B cell (primary cell): ENCODE data around the gene IQCH. TPM values are rescaled to one million over a fixed set of nuclear protein-coding genes. Genes with fewer than 3 reads are reported as not detected.

Experiments used
- ATAC-seq: fragments of 200-7000 bp; cut with Tn5 transposase; one replicate; pipeline ENCODE4 v1.10.0; 2021; ENCODE audit warnings: low read depth, mild to moderate bottlenecking, moderate number of reproducible peaks, moderate library complexity
- CTCF ChIA-PET: fragments of 350-600 bp; sonication (Branson Sonifier 250); formaldehyde crosslinking; loops from one replicate; lab custom pipeline; 2021; ENCODE audit warnings: antibody characterized with exemption, inconsistent platforms; lab: Charles Lee
- POLR2A ChIA-PET: fragments of 350-600 bp; sonication (Branson Sonifier 250); formaldehyde crosslinking; loops from one replicate; lab custom pipeline; 2021; ENCODE audit warnings: antibody characterized with exemption; lab: Charles Lee
- DNase-seq: peaks from one replicate; pipeline ENCODE4 v3.0.0; 2013
- H2AFZ ChIP-seq: 2 replicates; pipeline ENCODE4 v1.6.1; 2012; ENCODE audit warnings: mild to moderate bottlenecking, low read depth, low read length; ENCODE audit not compliant: insufficient read depth, poor library complexity, severe bottlenecking
- H3K27ac ChIP-seq, 2 donors: 1 replicate in 1 of 2; 2 replicates in 1 of 2; pipeline ENCODE4 v1.5.1; 2012 to 2013; ENCODE audit warnings: low read length in 2 of 2, mild to moderate bottlenecking in 2 of 2, moderate library complexity in 1 of 2
- H3K27me3 ChIP-seq, 4 experiments: fragments of 200-600 bp in 1 of 4; sonication (generic) in 1 of 4; replicated peaks in 1 of 4; 1 replicate in 2 of 4; 2 replicates in 2 of 4; pipeline versions ENCODE4 v1.6.1 to v1.7.0; 2013 to 2016; ENCODE audit warnings: low read length in 3 of 4, mild to moderate bottlenecking in 2 of 4, mixed read lengths in 1 of 4, moderate library complexity in 1 of 4; ENCODE audit not compliant: insufficient read depth in 4 of 4, control insufficient read depth in 3 of 4; ENCODE audit errors: control extremely low read depth in 1 of 4
- H3K36me3 ChIP-seq, 2 experiments: replicated peaks in 1 of 2; 1 replicate in 1 of 2; 2 replicates in 1 of 2; pipeline versions ENCODE4 v1.6.1 to v1.7.1; 2013; ENCODE audit warnings: low read length in 1 of 2; ENCODE audit not compliant: insufficient read depth in 2 of 2, control insufficient read depth in 1 of 2; ENCODE audit errors: control extremely low read depth in 1 of 2, extremely low read depth in 1 of 2
- H3K4me1 ChIP-seq, 2 donors: fragments of 200-600 bp in 1 of 2; sonication (generic) in 1 of 2; 1 replicate in 1 of 2; 2 replicates in 1 of 2; pipeline versions ENCODE4 v1.5.1 to v1.6.1; 2013 to 2017; ENCODE audit warnings: low read length in 2 of 2; ENCODE audit not compliant: control insufficient read depth in 2 of 2, insufficient read depth in 2 of 2
- H3K4me2 ChIP-seq: replicated peaks from 2 replicates; pipeline ENCODE3; 2012; ENCODE audit warnings: mild to moderate bottlenecking, low read depth, low read length; ENCODE audit not compliant: poor library complexity, severe bottlenecking
- H3K4me3 ChIP-seq, 5 experiments: fragments of 200-600 bp in 1 of 5; sonication (generic) in 1 of 5; 1 replicate in 3 of 5; 2 replicates in 2 of 5; pipeline versions ENCODE4 v1.5.1 to v1.7.0; 2011 to 2016; ENCODE audit warnings: low read length in 4 of 5, mild to moderate bottlenecking in 4 of 5, low read depth in 2 of 5, control low read depth in 1 of 5, moderate library complexity in 1 of 5; ENCODE audit not compliant: insufficient read depth in 1 of 5; ENCODE audit errors: control extremely low read depth in 1 of 5, extremely low read depth in 1 of 5
- H3K79me2 ChIP-seq: fragments of 200-600 bp; sonication (generic); one replicate; pipeline ENCODE4 v1.6.0; 2016; ENCODE audit warnings: low read length; ENCODE audit not compliant: control insufficient read depth, insufficient read depth
- H3K9ac ChIP-seq: fragments of 200-600 bp; sonication (generic); 2 replicates; pipeline ENCODE4 v1.6.1; 2017; ENCODE audit warnings: mild to moderate bottlenecking, low read length, moderate library complexity
- H3K9me3 ChIP-seq, 3 donors: one replicate each; pipeline versions ENCODE4 v1.6.1 to v1.7.1; 2013; ENCODE audit warnings: low read length in 2 of 3; ENCODE audit not compliant: control insufficient read depth in 2 of 3, insufficient read depth in 1 of 3; ENCODE audit errors: control extremely low read depth in 1 of 3
- H4K20me1 ChIP-seq: 2 replicates; pipeline ENCODE4 v1.6.0; 2012; ENCODE audit warnings: mild to moderate bottlenecking, low read length; ENCODE audit not compliant: insufficient read depth, control insufficient read depth, poor library complexity, severe bottlenecking
- H3K27ac Mint-ChIP-seq: one replicate; pipeline ENCODE4 v1.8.0; 2021; ENCODE audit warnings: mixed read lengths
- H3K27me3 Mint-ChIP-seq: one replicate; pipeline ENCODE4 v1.8.0; 2021; ENCODE audit warnings: mixed read lengths
- H3K4me1 Mint-ChIP-seq: one replicate; pipeline ENCODE4 v1.8.0; 2021; ENCODE audit warnings: mixed read lengths
- H3K4me3 Mint-ChIP-seq: one replicate; pipeline ENCODE4 v1.8.0; 2021; ENCODE audit warnings: mixed read lengths
- H3K9me3 Mint-ChIP-seq: one replicate; pipeline ENCODE4 v1.8.0; 2022; ENCODE audit warnings: mixed read lengths; ENCODE audit not compliant: insufficient read depth
- CTCF ChIP-seq: fragments of 200-600 bp; IDR thresholded peaks from one replicate; pipeline ENCODE4 v1.8.0; 2022; ENCODE audit warnings: antibody characterized with exemption, mild to moderate bottlenecking
- EZH2 ChIP-seq: IDR thresholded peaks from 2 replicates; pipeline ENCODE4 v1.6.1; 2012; ENCODE audit warnings: borderline replicate concordance, low read depth, mild to moderate bottlenecking, moderate library complexity, low read length; ENCODE audit not compliant: insufficient read depth, poor library complexity, severe bottlenecking
- WGBS: methylation state at CpG from one replicate; pipeline ENCODE4 v1.1.5; 2013; ENCODE audit warnings: missing lambda C conversion rate; ENCODE audit not compliant: insufficient coverage; 5-methylcytosine and 5-hydroxymethylcytosine counted together
- intact Hi-C: fragments of 100-400 bp; cut with micrococcal nuclease; formaldehyde crosslinking; loops from one replicate; pipeline ENCODE4 v1.10.0; 2022
- polyA plus RNA-seq: library from polyadenylated mRNA; depleted of rRNA; stranded (reverse); fragments of >200 nt; gene quantifications from 2 replicates; pipeline ENCODE4 v1.2.3, GENCODE V29; 2012
- total RNA-seq, 2 donors: library from RNA; stranded (reverse); fragments of 120-200 nt in 1 of 2; gene quantifications; 1 replicate in 1 of 2; 2 replicates in 1 of 2; pipeline versions ENCODE4 v1.2.3 to v1.2.4, GENCODE V29; 2013 to 2022

IQCH gene
- total and polyA plus RNA-seq, 2 donors (not counting 1 experiment from before 2014, with no cell fraction given) = 1.6 TPM; not detected in 1

- WGBS = no CpG with 5 or more reads among the region's 3 CpGs
- H3K4me1 ChIP-seq = peaks cover 4% of the 10 kb centered on the region in 2 donors
- H3K4me2 ChIP-seq = no peak overlapping the region
- H4K20me1 ChIP-seq = no peaks in the 10 kb centered on the region
- ChIA-PET POLR2A (no interaction called here), CTCF (interaction anchor here (1.2 kb wide), 1 partner anchor 38 kb away, joined by 3 read pairs; no protein-coding TSS in a partner anchor)
- H3K4me1 Mint-ChIP-seq = peaks cover 6% of the 10 kb centered on the region
- no peaks in the 10 kb centered on the region for H3K9me3 ChIP-seq
- ATAC-seq = no peak
- no peak for TF ChIP-seq CTCF
- no peak for TF ChIP-seq EZH2
- H3K79me2 ChIP-seq = no peaks in the 10 kb centered on the region
- H3K36me3 ChIP-seq = no peaks in the 10 kb centered on the region
- no peak overlapping the region for H3K27ac Mint-ChIP-seq
- no peak overlapping the region for H3K27ac ChIP-seq
- H3K9me3 Mint-ChIP-seq = no peaks in the 10 kb centered on the region
- DNase-seq = no peak
- no peak overlapping the region for H2AFZ ChIP-seq
- no peak overlapping the region for H3K9ac ChIP-seq
- no peaks in the 10 kb centered on the region for H3K27me3 Mint-ChIP-seq
- intact Hi-C loops = no loop called here
- H3K4me3 ChIP-seq = no peak overlapping the region
- no peak overlapping the region for H3K4me3 Mint-ChIP-seq
- no peaks in the 10 kb centered on the region for H3K27me3 ChIP-seq
Measured at GRCh38 chr15:67511606-67512005, 257.0 kb downstream of the IQCH start.

- H3K79me2 ChIP-seq = no peaks in the 10 kb centered on the region
- H3K27me3 Mint-ChIP-seq = no peaks in the 10 kb centered on the region
- no peak for DNase-seq
- no peaks in the 10 kb centered on the region for H3K9me3 ChIP-seq
- H3K4me2 ChIP-seq = no peak overlapping the region
- no peak overlapping the region for H3K9ac ChIP-seq
- no peaks in the 10 kb centered on the region for H3K4me1 ChIP-seq
- peaks cover 2% of the 10 kb centered on the region for H3K4me1 Mint-ChIP-seq
- H3K27ac ChIP-seq = no peak overlapping the region
- H3K9me3 Mint-ChIP-seq = no peaks in the 10 kb centered on the region
- no peaks in the 10 kb centered on the region for H3K27me3 ChIP-seq
- no peak for ATAC-seq
- no peaks in the 10 kb centered on the region for H3K36me3 ChIP-seq
- no peak overlapping the region for H2AFZ ChIP-seq
- no peaks in the 10 kb centered on the region for H4K20me1 ChIP-seq
- WGBS = no CpG with 5 or more reads among the region's 3 CpGs
- TF ChIP-seq EZH2 (no peak), CTCF (no peak)
- ChIA-PET CTCF (interaction anchor here (1.2 kb wide), 1 partner anchor 38 kb away, joined by 3 read pairs; no protein-coding TSS in a partner anchor), POLR2A (no interaction called here)
- H3K4me3 Mint-ChIP-seq = no peak overlapping the region
- intact Hi-C loops = no loop called here
- H3K27ac Mint-ChIP-seq = no peak overlapping the region
- H3K4me3 ChIP-seq = no peak overlapping the region
Measured at GRCh38 chr15:67512140-67512539, 257.6 kb downstream of the IQCH start.
